IMR-90 (cell line): ENCODE results near the gene UCKL1.

Experiments used
- BHLHE40 ChIP-seq: fragments of 150-350 bp; IDR thresholded peaks from 2 replicates; pipeline ENCODE4 v1.6.1; 2016; ENCODE audit warnings: mild to moderate bottlenecking, low read depth, low read length
- CEBPB ChIP-seq: IDR thresholded peaks from 2 replicates; pipeline ENCODE4 v1.6.1; 2012; ENCODE audit warnings: low read depth, low read length, improper control_type of control experiment
- CTCF ChIP-seq: conservative IDR thresholded peaks from 2 replicates; pipeline ENCODE4 v1.5.1; 2012; ENCODE audit warnings: mild to moderate bottlenecking, low read depth, low read length, improper control_type of control experiment
- RAD21 ChIP-seq: IDR thresholded peaks from 2 replicates; pipeline ENCODE4 v1.6.1; 2012; ENCODE audit warnings: low read length, improper control_type of control experiment

- TF ChIP-seq BHLHE40 = no peak
- no peak for TF ChIP-seq CEBPB
- TF ChIP-seq CTCF = no peak
- TF ChIP-seq RAD21 = no peak
These were observed 16.9 kb upstream of the UCKL1 start for GRCh38 chr20:63973160-63973479.
